Transverse colon (tissue), 4 donors: ENCODE results near the gene GCLM.

Source experiments
- CTCF ChIP-seq, 5 experiments: fragments of 200-600 bp in 3 of 5; fragments of 450-650 bp in 2 of 5; sonication (generic) in 3 of 5; IDR thresholded peaks; 1 replicate in 2 of 5; 2 replicates in 3 of 5; pipeline ENCODE4 v1.5.1; 2016 to 2017; ENCODE audit warnings: antibody characterized with exemption in 5 of 5, inconsistent platforms in 3 of 5, mild to moderate bottlenecking in 2 of 5, moderate library complexity in 1 of 5
- EP300 ChIP-seq: sonication (generic); formaldehyde crosslinking; IDR thresholded peaks from one replicate; pipeline ENCODE4 v1.6.1; 2017; ENCODE audit warnings: antibody characterized with exemption, low read depth
- POLR2A ChIP-seq: fragments of 450-650 bp; IDR thresholded peaks from one replicate; pipeline ENCODE4 v1.6.1; 2016; ENCODE audit warnings: antibody characterized with exemption, mild to moderate bottlenecking, moderate library complexity
- POLR2AphosphoS5 ChIP-seq, 3 donors: sonication (generic); formaldehyde crosslinking; IDR thresholded peaks; one replicate each; pipeline ENCODE4 v1.6.1; 2016; ENCODE audit warnings: antibody characterized with exemption in 3 of 3

- TF ChIP-seq CTCF (IDR thresholded peaks at IDR 0.05) (peak; percentile 56 to 81 (median 67)), POLR2AphosphoS5 (IDR thresholded peaks at IDR 0.05) (no peak), POLR2A (no peak), EP300 (no peak)
These were observed 64.8 kb downstream of the GCLM start for GRCh38 chr1:93844262-93845045.
